ENCODE results near the gene LIMS1.
"Not testable (repeated sequence)": the region's sequence is repeated elsewhere in the genome, so short reads cannot be mapped to it uniquely, and the experiment has no call there.

The LIMS1 gene

GRCh38 chr2:108637304-108637669, 103.0 kb downstream of the LIMS1 start:
- no peak for DNase-seq

GRCh38 chr2:108640731-108641130, 106.5 kb downstream of the LIMS1 start:
- no peak for DNase-seq

GRCh38 chr2:108641756-108642155, 107.5 kb downstream of the LIMS1 start:
- DNase-seq: no peak

GRCh38 chr2:108643261-108643849, 109.1 kb downstream of the LIMS1 start:
- DNase-seq: no peak

- DNase-seq: not testable (repeated sequence)
Measured at GRCh38 chr2:108643862-108644261, 109.6 kb downstream of the LIMS1 start.

GRCh38 chr2:108644446-108644845, 110.2 kb downstream of the LIMS1 start:
- DNase-seq: not testable (repeated sequence)

- DNase-seq: not testable (repeated sequence)
Measured at GRCh38 chr2:108648796-108649195, 114.5 kb downstream of the LIMS1 start.

GRCh38 chr2:108650465-108650864, 116.2 kb downstream of the LIMS1 start:
- not testable (repeated sequence) for DNase-seq

- not testable (repeated sequence) for DNase-seq
Measured at GRCh38 chr2:108651468-108651867, 117.2 kb downstream of the LIMS1 start.

GRCh38 chr2:108652187-108652931, 118.1 kb downstream of the LIMS1 start:
- peak; percentile 92 to 94 for DNase-seq

GRCh38 chr2:108653425-108653824, 119.2 kb downstream of the LIMS1 start:
- DNase-seq: not testable (repeated sequence)

- not testable (repeated sequence) for DNase-seq
Measured at GRCh38 chr2:108653849-108654248, 119.6 kb downstream of the LIMS1 start.

GRCh38 chr2:108654521-108655125, 120.4 kb downstream of the LIMS1 start:
- DNase-seq: not testable (repeated sequence)

GRCh38 chr2:108655270-108655669, 121.0 kb downstream of the LIMS1 start:
- not testable (repeated sequence) for DNase-seq

GRCh38 chr2:108656282-108656681, 122.0 kb downstream of the LIMS1 start:
- not testable (repeated sequence) for DNase-seq

- DNase-seq: peak; percentile 57 to 62
Measured at GRCh38 chr2:108657517-108657916, 123.2 kb downstream of the LIMS1 start.

GRCh38 chr2:108658553-108658952, 124.3 kb downstream of the LIMS1 start:
- not testable (repeated sequence) for DNase-seq

GRCh38 chr2:108661493-108661892, 127.2 kb downstream of the LIMS1 start:
- DNase-seq: not testable (repeated sequence)

- DNase-seq: peak; percentile 52 to 61
Measured at GRCh38 chr2:108662207-108662612, 127.9 kb downstream of the LIMS1 start.

GRCh38 chr2:108663346-108663745, 129.1 kb downstream of the LIMS1 start:
- DNase-seq: not testable (repeated sequence)

GRCh38 chr2:108664089-108664488, 129.8 kb downstream of the LIMS1 start:
- not testable (repeated sequence) for DNase-seq

- DNase-seq: not testable (repeated sequence)
Measured at GRCh38 chr2:108664979-108665378, 130.7 kb downstream of the LIMS1 start.

- DNase-seq: not testable (repeated sequence)
Measured at GRCh38 chr2:108665975-108666374, 131.7 kb downstream of the LIMS1 start.

- not testable (repeated sequence) for DNase-seq
Measured at GRCh38 chr2:108667140-108667539, 132.9 kb downstream of the LIMS1 start.

Data from Kasumi-1 (cell line).